GM18861 (cell line): Measurements from ENCODE around the gene NDUFA6.
"Not testable (repeated sequence)": the region's sequence is repeated elsewhere in the genome, so short reads cannot be mapped to it uniquely, and the experiment has no call there.

ENCODE experiments used
- ATAC-seq: cut with Tn5 transposase; IDR thresholded peaks from one replicate; pipeline ENCODE4 v1.9.1; 2021; ENCODE audit not compliant: unreplicated experiment

Gene NDUFA6

DNA sequence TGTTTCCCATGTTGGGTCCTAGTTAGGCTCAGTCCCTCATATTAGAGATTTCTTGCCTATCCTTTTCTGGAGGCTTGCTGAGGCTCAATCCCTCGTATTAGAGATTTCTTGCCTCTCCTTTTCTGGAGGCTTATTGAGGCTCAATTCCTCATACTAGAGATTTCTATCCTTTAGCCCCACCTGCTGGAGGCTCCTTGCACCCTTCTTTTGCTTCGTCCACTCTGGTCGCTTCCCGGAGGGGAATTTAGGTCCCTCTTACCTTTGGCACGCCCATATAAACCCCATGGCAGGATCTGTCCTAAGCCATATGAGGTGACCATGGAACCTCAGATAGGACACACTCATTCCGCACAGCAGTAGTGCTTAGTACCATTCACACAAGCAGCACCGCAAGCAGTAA, 24.1 kb upstream of the NDUFA6 start:
- no peak for ATAC-seq

DNA sequence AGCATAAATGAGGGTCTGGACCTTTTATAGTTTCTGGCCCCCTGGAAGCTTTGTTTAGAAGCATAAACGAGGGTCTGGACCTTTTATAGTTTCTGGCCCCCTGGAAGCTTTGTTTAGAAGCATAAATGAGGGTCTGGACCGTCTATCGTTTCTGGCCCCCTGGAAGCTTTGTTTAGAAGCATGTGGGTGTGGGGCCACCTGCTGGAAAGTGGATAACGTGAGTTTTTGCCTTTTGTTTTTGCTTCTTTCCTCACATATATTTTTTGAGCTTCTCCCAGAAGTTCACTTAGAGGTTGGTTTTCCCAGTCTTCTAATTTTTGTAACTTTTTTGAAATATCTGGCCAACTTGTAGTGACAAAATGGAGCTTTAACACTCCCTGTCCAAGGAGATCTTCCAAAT, 22.2 kb upstream of the NDUFA6 start:
- ATAC-seq, result not testable (repeated sequence)

DNA sequence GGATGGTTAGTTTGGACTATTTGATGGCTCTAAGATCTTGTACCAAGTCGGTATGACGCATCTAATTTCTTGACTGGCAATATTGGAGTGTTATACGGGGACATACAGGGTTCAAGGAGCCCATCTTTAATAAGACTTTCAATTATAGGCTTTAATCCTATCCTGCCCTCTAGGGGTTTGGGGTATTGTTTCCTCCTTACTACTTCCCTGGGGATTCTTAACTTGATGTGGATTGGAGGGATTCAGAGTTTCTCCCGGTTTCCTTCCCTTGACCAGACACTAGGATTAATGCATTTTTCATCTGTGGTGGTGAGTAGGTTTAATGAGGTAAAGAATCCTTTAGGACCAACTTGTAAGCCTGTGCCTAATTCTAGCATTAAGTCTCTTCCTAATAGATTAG, 21.2 kb upstream of the NDUFA6 start:
- no peak for ATAC-seq

DNA sequence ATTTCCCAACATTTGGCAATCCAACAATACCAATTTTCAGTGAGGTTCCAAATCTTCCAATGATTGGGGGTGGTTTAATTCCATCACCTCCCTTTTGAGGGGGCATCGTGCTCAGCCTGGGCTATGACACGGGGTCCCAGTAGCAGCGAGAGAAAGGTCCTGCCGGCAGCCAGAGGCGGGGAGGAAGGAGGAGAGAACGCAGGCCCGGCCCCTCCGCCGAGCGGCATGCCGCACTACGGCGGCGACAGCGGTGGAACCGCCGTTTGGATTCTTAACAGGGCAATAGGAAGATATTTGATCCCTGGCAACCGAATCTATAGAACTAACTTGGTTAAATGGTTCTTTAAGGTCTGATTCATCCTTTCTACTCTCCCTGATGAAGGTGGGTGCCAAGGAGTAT, 18.3 kb upstream of the NDUFA6 start:
- no peak for ATAC-seq

DNA sequence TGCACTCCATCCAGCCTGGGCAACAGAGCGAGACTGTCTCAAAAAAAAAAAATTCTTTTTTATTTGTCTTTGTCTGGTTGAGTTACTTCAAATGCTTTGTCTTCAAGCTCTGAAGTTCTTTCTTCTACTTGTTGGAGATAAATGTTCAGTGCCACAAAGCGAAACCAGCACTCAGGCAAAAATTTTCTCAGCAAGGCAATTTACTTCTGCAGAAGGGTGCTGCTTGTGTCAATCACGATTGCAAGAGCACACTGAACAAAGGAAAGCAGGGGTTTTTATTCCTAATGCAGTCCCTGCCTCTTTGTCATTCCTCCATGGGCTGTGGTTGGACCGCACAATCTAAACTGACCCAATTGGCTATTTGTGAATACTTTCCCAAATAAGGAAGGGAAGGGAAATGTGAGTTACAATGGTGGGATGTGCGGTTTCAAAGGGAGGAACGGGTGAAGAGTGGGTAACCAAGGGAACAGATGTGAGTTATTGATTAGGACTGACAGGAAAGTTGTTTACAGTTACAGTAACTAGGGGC, 13.8 kb upstream of the NDUFA6 start:
- not testable (repeated sequence) for ATAC-seq

DNA sequence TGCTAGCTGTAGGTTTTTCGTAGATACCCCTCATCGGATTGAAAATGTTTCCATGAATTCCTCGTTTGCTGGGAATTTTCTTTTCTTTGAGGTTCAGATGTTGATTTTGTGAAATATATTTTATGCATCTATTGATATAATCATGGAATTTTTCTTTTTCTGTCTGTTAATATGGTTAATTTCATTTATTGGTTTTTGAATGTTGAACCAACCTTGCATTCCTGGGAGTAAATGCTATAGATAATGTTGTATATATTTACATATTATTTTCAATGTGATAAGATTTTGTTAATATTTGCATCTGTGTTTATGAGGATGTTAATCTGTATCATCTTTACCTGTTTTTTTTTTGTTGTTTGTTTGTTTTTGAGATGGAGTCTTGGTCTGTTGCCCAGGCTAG, 10.6 kb upstream of the NDUFA6 start:
- no peak for ATAC-seq

DNA sequence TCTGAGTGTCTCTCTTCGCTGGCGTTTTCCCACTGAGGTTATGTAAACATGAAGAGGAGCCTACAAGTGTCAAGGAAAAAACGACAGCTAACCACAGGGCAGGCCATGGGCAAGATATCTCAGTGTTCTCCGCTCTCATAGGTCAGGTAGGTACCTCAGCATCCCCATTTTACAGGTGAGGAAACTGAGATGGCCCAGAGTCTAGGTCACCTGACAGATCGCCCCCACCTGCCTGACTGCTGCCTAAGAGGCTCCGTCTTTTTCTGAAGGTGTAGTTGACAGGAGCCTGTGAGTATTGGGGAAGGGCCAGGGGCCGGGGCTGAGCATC, 847 bp upstream of the NDUFA6 start:
- no peak for ATAC-seq

DNA sequence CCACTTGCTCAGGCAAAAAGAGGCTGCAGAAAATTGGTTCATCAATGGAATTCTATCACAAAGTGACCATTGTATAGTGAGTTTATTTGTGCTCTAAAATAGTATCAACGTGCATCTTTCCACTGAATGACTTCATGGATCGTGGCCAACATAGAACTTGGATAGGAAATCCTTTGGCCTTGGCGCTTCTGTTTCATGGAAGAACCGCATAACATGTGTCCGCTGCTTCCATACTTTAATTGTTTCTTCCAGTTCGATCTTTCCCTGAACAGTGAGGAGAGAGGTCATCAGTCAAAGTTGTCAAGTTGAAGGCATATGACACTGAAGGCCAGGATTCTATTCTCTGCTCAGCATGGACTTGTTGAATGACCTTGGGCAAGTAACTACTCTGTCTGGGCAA, 4.5 kb downstream of the NDUFA6 start:
- no peak for ATAC-seq

DNA sequence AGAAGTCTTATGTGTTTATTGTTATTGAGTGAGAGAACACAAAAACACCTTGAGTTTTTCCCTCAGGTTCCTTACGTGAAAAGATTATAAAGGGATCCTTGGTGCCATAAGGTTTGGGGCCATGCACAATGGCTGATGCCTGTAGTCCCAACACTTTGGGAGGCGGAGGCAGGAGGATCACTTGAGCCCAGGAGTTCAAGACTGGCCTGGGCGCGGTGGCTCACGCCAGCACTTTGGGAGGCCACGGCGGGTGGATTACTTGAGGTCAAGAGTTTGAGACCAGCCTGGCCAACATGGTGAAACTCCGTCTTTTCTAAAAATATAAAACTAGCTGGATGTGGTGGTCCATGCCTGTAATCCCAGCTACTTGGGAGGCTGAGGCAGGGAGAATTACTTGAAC, 5.7 kb downstream of the NDUFA6 start:
- ATAC-seq, result no peak

DNA sequence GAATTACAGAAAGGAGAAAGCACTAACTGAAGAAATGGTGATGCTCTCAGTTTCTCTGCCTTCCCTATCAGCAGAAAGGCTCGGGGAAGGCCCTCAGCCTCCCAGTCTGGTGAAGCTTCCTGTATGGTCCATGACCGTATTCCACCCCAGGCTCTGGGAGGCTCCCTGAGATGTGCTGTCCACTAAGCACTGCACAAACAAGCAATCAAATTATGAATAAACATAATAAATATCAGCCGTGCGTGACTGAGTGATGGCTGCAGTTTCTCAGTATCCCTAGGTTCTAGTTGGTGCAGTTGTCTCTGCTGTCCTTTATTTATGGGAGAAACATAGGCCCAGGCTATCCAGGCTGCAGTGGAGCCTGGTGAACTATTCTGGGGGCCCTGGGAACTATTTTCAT, 7.5 kb downstream of the NDUFA6 start:
- ATAC-seq, result no peak

DNA sequence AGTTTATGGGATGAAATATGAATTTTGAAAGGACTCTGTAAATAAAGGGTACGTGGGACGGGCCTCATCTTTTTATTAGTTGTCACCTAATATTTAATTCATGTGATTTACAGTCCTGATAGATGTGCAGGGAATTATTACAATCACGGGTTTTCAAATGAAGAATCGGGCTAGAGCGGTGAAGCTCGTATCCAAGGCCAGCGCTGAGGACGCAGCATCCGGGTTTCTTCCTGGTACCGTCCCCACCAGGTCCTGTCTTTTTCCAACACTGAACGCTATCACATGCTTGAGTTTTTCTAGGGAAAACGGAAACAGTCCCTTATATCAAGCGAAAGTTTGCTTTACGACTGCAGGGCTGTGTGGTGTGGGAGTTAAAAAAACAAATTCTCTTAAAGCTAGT, 10.3 kb downstream of the NDUFA6 start:
- no peak for ATAC-seq

DNA sequence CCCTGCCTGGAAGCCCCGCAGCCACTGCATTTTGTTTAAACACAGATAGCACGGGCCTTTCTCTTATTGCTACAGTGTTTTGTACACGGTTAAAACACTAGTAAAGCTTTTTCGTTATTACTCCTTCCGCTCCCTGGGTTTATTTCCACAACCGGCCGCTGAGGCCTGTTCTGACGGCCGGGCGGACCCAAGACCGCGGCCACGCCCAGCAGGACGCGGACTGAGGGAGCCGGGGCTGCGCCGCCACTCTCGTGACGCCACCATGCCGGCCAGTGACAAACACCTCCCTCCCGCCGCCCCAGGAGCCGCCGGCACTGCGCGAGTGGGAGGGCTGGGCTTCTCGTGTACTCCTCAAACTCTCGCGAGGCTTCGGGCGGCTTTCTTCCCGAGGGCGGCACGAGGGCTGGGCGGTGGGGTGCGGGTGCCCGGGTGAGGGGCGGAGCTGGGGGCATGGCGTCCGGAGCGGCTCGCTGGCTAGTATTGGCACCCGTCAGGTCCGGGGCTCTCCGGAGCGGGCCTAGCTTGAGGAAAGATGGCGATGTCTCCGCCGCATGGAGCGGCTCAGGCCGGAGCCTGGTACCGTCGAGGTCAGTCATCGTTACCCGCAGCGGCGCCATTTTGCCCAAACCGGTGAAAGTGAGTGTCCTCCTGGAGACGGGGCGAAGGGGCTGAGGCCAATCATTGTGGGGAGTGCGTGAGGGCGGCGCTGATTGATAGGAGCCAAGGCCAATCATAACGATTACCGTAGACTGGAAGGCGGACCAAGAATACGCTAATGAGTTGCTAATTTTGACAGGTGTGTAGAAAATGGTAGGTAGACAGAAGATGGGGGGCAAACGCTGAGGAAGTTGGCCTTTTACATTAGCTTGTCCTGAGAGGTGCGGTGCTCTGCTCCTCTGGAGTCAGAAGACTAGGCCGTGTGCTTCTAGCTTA, 11.0 kb downstream of the NDUFA6 start, which contains the start of gene SMDT1:
SMDT1 (plus strand) TSS at position 382 of the 933 bp plus-strand sequence; CDS start at position 451, 69 bp downstream.
- peak; percentile 74 for ATAC-seq

DNA sequence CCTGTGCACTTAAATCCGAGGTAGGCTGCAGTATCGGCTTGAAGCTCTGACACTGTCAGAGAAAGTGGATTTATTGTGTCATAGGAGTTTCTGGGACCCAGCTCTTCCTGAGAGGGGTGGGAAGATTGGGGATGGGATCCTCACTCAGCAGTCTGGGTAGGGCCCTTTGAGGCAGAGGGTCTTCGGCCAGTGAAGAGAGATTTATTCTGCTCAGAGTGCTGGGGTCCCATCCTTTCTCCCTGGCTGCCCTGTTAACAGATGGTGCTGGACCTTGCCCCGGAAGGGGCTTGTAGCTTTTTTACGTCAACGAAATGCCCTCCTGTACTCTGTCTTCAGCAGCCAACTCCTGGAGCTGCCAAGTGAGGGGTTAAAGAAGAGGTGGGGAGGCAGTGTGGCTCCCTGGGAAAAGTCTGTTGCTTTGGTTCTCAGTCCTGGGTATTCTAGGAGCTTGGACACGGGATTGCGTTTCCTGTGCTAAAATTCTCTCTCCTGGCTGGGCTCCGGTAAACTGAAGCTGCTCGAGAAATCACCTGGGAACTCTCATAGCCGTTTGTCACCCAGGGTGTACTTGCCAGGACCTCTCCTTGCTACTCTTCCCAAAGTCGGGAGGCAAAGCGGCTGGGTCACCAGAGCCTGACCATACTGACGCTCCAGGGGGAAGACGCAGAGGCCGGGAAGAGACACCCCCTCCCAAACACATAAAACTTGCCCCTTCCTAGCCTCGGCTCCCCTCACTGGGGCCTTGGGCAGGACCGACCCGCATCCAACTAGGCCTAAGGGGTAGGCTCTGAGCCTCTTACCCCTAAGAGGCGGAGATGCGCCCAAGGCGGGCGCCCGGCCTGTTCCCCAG, 11.9 kb downstream of the NDUFA6 start:
- ATAC-seq, result peak; percentile 13

DNA sequence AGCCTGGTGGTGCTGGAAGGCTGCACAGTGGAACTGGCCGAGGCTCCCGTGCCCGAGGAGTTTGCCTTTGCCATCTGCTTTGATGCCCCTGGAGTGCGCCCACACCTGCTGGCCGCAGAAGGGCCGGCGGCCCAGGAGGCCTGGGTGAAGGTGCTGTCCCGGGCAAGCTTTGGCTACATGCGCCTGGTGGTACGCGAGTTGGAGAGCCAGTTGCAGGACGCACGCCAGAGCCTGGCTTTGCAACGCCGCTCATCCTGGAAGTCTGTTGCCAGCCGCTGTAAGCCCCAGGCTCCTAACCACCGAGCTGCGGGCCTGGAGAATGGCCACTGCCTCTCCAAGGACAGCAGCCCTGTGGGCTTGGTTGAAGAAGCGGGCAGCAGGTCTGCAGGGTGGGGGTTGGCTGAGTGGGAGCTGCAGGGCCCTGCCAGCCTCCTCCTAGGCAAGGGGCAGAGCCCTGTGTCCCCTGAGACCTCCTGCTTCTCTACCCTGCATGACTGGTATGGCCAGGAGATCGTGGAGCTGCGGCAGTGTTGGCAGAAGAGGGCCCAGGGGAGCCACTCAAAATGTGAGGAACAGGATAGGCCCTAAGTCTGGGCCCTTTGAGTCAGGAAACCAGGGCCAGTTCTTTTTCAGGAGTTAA, 13.0 kb downstream of the NDUFA6 start:
- ATAC-seq, result no peak

DNA sequence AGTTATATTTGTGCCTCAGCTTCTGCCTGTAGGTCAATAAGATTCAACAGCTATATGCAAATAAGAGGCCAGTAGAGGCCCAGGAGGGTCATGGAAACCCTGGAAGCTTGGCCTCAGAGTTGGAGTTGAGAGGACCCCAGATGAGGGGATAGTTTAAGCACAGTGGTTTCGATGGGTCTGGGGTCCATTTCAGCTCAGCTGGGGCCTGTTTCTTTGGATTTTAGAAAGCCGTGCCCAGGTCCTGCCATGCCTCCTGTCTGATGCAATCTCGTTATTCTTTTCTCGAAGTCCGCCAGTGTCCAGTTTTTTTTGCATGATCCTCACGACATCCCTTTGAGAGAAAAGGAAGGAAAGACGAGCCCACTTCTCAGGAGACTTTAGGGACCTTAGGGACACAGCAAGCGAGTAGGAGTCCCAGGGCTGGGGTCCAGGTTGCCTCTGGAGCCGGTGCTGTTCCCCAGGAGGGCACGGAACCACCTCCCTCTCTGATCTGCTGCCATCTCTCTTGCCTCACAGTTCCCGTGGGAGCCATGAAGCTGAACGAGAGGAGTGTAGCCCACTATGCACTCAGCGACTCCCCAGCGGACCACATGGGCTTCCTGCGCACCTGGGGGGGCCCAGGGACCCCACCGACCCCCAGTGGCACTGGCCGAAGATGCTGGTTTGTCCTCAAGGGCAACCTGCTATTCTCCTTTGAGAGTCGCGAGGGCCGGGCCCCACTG, 13.6 kb downstream of the NDUFA6 start:
- ATAC-seq, result no peak

DNA sequence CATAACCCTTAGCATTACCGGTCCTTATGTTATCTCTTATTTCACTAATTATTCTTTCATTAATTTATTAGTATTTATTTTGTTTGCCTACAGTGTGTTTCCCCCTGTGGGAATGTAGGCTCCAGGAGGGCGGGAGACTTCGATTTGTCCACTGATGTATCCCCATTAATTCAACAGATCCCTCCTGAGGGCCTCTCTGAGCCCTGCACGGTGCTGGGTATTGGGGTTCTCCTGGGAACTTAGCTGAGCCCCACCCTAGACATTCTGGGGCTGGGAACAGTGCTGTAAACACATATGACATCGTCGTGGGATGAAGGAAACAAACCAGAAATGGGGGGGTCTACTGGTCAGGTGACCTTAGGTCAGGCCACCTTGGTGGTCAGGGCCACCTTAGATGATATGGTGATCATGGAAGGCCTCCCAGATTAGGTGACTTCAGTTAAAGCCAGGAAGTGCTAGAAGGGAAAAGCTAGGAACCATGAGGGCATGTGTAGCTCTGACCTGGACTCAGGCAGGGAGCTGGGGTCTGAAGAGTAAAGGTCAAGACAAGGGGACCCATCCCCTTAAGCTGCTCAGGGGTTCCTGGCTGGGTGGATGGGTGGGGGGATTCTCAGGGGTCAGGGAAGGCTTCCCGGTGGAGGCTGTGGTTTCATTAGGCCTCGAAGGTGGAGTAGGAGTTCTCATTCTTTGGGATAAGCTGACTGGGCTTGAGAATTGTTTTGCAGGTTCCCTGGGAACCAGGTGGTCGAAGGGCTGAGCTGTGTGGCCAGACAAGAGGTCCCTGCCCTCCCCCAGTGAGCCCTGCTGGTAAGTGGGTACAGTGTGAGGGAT, 15.5 kb downstream of the NDUFA6 start:
- no peak for ATAC-seq

DNA sequence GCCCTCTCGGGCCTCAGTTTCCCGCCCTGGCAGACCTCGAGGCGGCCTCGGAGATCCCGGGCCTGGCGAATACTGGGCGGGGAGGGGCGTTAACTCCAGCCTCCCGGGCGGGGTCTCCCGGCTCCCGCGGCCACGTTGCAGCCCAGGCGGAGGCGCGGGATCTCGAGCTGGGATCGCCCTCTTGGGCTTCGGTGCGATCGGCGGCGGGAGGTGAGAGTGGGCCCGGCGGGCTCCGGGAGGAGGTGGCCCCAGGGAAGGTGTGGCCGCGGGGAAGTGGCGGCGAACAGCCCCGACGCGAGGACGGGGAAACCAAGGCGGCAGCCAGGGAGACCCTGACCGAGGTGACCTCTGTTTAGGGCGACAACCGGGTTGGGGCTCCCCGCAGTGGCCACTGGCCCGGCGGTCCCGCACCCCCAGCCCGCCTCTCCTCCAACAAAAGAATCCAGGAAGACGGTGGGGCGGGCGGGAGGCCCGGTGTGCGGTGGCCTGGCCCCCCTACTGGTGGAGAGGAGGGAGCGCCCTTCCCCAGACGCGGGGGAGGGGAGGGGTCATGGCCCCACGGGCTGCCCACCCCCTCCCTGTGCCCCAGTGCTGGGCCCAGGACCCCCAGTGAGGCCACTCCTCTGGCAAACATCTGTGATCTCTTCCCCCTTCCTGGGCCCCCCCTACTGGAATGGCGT, 16.3 kb downstream of the NDUFA6 start, which contains the start of gene PHETA2:
PHETA2 (plus strand) TSS at position 117 of the 680 bp plus-strand sequence. CDS start 3,046 bp downstream, outside the sequence.
- no peak for ATAC-seq

DNA sequence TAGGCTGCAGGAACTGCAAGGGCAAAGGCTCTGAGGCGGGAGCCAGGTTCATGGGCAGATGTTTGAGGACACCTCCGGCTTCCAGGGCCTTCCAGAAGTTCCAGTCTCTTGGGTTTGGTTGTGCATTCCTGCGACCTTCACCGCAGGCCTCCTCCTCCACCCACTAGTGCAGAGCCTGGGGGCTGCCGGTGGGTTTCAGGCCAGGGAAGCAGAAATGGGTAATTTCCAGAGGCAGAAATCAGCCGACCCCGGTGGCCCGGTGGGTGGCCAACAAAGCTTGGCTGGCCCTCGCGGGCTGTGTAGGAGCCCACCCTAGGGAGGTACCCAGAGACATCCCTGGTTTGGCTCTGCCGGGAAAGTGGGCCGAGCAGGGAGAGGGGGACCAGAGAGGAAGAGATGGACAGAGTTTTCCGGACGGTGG, 16.9 kb downstream of the NDUFA6 start:
- no peak for ATAC-seq
